Liver (tissue), 9 donors: Measurements from ENCODE around the gene MRPS23. TPM values are rescaled to one million over a fixed set of nuclear protein-coding genes. Genes with fewer than 3 reads are reported as not detected.

Experiments
- DNase-seq: peaks from one replicate; pipeline ENCODE4 v3.0.0-alpha.2; 2017; ENCODE audit warnings: low spot score
- H3K27ac ChIP-seq, 2 donors: one replicate each; pipeline ENCODE4 v1.7.0; 2013; ENCODE audit warnings: inconsistent platforms in 2 of 2, low read length in 2 of 2, control low read depth in 1 of 2, low read depth in 1 of 2, mild to moderate bottlenecking in 1 of 2
- H3K27me3 ChIP-seq, 4 donors: one replicate each; pipeline versions ENCODE4 v1.6.1 to v1.7.0; 2013; ENCODE audit warnings: low read length in 3 of 4, inconsistent platforms in 1 of 4, mild to moderate bottlenecking in 1 of 4, moderate library complexity in 1 of 4; ENCODE audit not compliant: control insufficient read depth in 4 of 4, insufficient read depth in 4 of 4
- H3K36me3 ChIP-seq, 4 donors: one replicate each; pipeline versions ENCODE4 v1.6.1 to v1.7.0; 2013; ENCODE audit warnings: low read length in 3 of 4, mild to moderate bottlenecking in 3 of 4, low read depth in 1 of 4, moderate library complexity in 1 of 4; ENCODE audit not compliant: control insufficient read depth in 4 of 4, insufficient read depth in 3 of 4
- H3K4me1 ChIP-seq, 4 donors: one replicate each; pipeline versions ENCODE4 v1.6.1 to v1.7.0; 2013; ENCODE audit warnings: low read length in 3 of 4, mild to moderate bottlenecking in 3 of 4, moderate library complexity in 1 of 4; ENCODE audit not compliant: control insufficient read depth in 4 of 4, insufficient read depth in 4 of 4
- H3K4me3 ChIP-seq, 3 donors: one replicate each; pipeline versions ENCODE4 v1.6.1 to v1.7.0; 2013; ENCODE audit warnings: low read length in 3 of 3, control low read depth in 1 of 3, low read depth in 1 of 3, mild to moderate bottlenecking in 1 of 3
- H3K9ac ChIP-seq, 2 donors: one replicate each; pipeline ENCODE4 v1.7.0; 2013; ENCODE audit warnings: low read length in 2 of 2, mild to moderate bottlenecking in 2 of 2, moderate library complexity in 2 of 2, control low read depth in 1 of 2, low read depth in 1 of 2
- H3K9me3 ChIP-seq, 4 donors: one replicate each; pipeline versions ENCODE4 v1.6.1 to v1.7.0; 2013; ENCODE audit warnings: low read length in 3 of 4; ENCODE audit not compliant: control insufficient read depth in 4 of 4
- EGR1 ChIP-seq, 2 donors: IDR thresholded peaks; 2 replicates each; pipeline ENCODE4 v1.6.1; 2016 to 2018; ENCODE audit warnings: antibody characterized with exemption in 2 of 2, low read depth in 2 of 2
- FOXA1 ChIP-seq: IDR thresholded peaks from 2 replicates; pipeline ENCODE4 v1.6.1; 2016; ENCODE audit warnings: antibody characterized with exemption
- FOXA2 ChIP-seq: IDR thresholded peaks from 2 replicates; pipeline ENCODE4 v1.6.1; 2016; ENCODE audit warnings: antibody characterized with exemption
- HNF4A ChIP-seq, 2 donors: conservative IDR thresholded peaks; 2 replicates each; pipeline ENCODE4 v1.6.1; 2016; ENCODE audit warnings: antibody characterized with exemption in 2 of 2, mild to moderate bottlenecking in 2 of 2
- HNF4G ChIP-seq: IDR thresholded peaks from 2 replicates; pipeline ENCODE4 v1.6.1; 2016; ENCODE audit warnings: antibody characterized with exemption
- JUND ChIP-seq, 2 donors: IDR thresholded peaks; 2 replicates each; pipeline ENCODE4 v1.6.1; 2016; ENCODE audit warnings: antibody characterized with exemption in 2 of 2
- NR2F2 ChIP-seq: IDR thresholded peaks from 2 replicates; pipeline ENCODE4 v1.6.1; 2016; ENCODE audit warnings: antibody characterized with exemption
- RAD21 ChIP-seq, 2 donors: IDR thresholded peaks; 2 replicates each; pipeline ENCODE4 v1.6.1; 2016; ENCODE audit warnings: antibody characterized with exemption in 2 of 2, mild to moderate bottlenecking in 2 of 2
- REST ChIP-seq: IDR thresholded peaks from 2 replicates; pipeline ENCODE4 v1.6.1; 2016; ENCODE audit warnings: antibody characterized with exemption, mild to moderate bottlenecking
- RXRA ChIP-seq, 2 donors: IDR thresholded peaks; 2 replicates each; pipeline ENCODE4 v1.6.1; 2017 to 2018; ENCODE audit warnings: antibody characterized with exemption in 2 of 2, mild to moderate bottlenecking in 1 of 2
- SP1 ChIP-seq: IDR thresholded peaks from 2 replicates; pipeline ENCODE4 v1.6.1; 2018; ENCODE audit warnings: antibody characterized with exemption, mild to moderate bottlenecking
- TAF1 ChIP-seq: conservative IDR thresholded peaks from 2 replicates; pipeline ENCODE4 v1.6.1; 2016; ENCODE audit warnings: antibody characterized with exemption, mild to moderate bottlenecking
- ZBTB33 ChIP-seq: IDR thresholded peaks from 2 replicates; pipeline ENCODE4 v1.6.1; 2016; ENCODE audit warnings: antibody characterized with exemption
- WGBS: extraction: QIAGEN DNeasy Blood & Tissue Kit; methylation state at CpG from one replicate; pipeline ENCODE4 v1.1.7; 2013; 5-methylcytosine and 5-hydroxymethylcytosine counted together
- polyA plus RNA-seq, 2 donors: library from polyadenylated mRNA; stranded (reverse) in 1 of 2; unstranded in 1 of 2; fragments of 200-250 nt in 1 of 2; fragments of >200 nt in 1 of 2; fragmentation: Nextera tagmentation in 1 of 2; extraction: Ambion mirVana in 1 of 2; gene quantifications; one replicate each; pipeline versions ENCODE4 v1.2.1 to v1.2.3, GENCODE V29; 2013 to 2015
- total RNA-seq, 2 donors: library from RNA; depleted of rRNA; stranded (reverse); fragments of >200 nt; gene quantifications; one replicate each; pipeline ENCODE4 v1.2.3, GENCODE V29; 2014
- TF ChIP-seq, protein P1 (sequence below): IDR thresholded peaks from 2 replicates; pipeline ENCODE4 v1.6.1; 2016; ENCODE audit warnings: antibody characterized with exemption
- TF ChIP-seq, protein P2 (sequence below): fragments of 150-350 bp; IDR thresholded peaks from 2 replicates; pipeline ENCODE4 v1.5.1; 2017; ENCODE audit warnings: improper control_type of control experiment, low read depth, low read length; ENCODE audit not compliant: missing input control
- donor health status: healthy.
- donor health status: healthy.
- donor health status: healthy.
- donor health status: healthy.
- donor health status: healthy.

The MRPS23 gene
- total and polyA plus RNA-seq, 4 donors, result 9.8 to 24.3 (median 16.9) TPM

DNA sequence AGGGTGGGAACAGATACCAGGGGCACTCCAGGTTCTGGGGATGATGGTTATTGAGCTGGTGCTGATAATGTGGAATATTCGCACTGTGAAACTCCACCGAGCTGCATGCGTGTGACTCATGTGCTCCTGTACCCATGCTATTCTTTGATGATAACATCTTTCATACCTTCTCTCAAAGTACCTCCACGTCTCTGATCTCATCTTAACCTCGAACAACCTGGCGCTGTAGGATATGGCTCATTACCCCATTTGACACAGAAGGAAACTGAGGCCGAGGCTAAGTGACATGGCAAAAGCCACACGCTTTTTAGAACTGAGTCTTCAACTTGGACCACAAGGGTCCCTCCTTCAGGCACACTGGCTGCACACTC, 30.2 kb upstream of the MRPS23 start (continued):
- TF ChIP-seq ZBTB33, result no peak
- no peak for TF ChIP-seq RXRA (IDR thresholded peaks at IDR 0.05)
- no peak for TF ChIP-seq FOXA2
- no peak for TF ChIP-seq EGR1 (IDR thresholded peaks at IDR 0.05; ENCODE audit: low read depth in 2 of 2)

DNA sequence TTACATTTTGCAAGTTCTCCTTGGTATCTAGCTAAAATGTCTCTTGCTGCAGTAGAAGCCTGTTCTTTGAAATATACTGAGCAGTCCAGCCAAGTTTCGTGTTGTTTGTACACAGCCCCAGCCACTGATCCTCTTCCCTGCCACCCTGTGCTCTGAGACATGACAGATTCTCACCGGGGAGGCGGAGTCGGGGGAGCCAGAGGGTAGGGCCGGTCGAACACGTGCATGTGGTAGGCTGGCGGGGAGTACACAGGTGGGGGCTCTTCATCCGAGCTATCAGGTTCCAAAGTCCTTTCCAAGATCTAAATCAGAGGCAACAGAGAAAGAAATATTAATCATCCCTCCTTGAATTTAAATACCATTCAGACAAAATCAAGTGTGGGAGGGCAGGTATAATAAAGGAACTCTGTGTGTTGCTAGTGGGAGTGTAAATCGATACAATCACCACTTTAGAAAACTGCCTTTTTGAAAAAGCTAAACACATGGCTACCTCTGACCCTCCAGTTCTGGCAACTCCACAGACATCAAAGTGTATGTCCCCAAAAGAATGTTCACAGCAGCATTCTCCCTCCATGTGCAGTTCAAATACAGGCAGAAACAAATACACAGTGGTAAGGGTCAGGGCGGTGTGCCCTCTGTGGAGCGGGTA, 29.7 kb upstream of the MRPS23 start:
- TF ChIP-seq EGR1 (IDR thresholded peaks at IDR 0.05; ENCODE audit: low read depth in 2 of 2) (no peak), REST (no peak), SP1 (peak; percentile 13), HNF4G (peak; percentile 34)
- H3K27me3 ChIP-seq, result no peaks in the 10 kb centered on the region
- WGBS, result 81% methylated on average over 12 of the region's 12 CpGs
- H3K27ac ChIP-seq, result no peak overlapping the region
- no peaks in the 10 kb centered on the region for H3K9me3 ChIP-seq
- peaks cover 0 to 5% (median 1%) of the 10 kb centered on the region in 4 donors for H3K4me1 ChIP-seq
- H3K9ac ChIP-seq, result no peak overlapping the region
- no peak overlapping the region for H3K4me3 ChIP-seq
- peaks cover 0 to 3% (median 0%) of the 10 kb centered on the region in 4 donors for H3K36me3 ChIP-seq
- no peak for DNase-seq

DNA sequence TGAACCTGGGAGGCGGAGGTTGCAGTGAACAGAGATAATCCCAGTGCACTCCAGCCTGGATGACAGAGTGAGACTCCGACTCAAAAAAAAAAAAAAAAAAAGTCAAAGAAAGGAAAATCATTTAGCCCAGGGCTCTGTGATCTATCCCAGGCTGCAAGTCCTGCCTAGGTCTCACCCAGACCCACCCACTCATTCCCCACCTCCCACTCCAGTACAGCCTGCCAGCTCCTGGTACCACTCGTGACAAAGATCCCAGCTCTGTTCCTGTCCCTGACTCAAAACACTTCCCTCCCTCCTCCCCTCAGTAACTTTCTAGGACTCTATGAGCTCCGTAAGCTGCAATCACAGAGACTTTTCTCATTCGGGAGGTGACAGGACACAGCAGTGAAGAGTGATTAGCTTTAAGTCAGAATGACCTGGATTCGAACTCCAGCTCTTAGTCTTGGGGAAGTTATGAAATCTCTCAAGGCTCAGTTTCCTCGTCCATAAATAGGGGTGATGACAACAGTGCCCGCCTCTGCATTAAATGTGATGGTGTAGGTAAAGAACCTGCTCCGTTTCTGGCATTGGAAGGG, 28.0 kb upstream of the MRPS23 start:
- peaks cover 0 to 3% (median under 1%) of the 10 kb centered on the region in 4 donors for H3K36me3 ChIP-seq
- no peak overlapping the region for H3K27ac ChIP-seq
- WGBS, result 77% methylated on average over 9 of the region's 9 CpGs
- peaks cover 0 to 17% (median 5%) of the 10 kb centered on the region in 4 donors for H3K4me1 ChIP-seq
- no peak overlapping the region for H3K9ac ChIP-seq
- H3K4me3 ChIP-seq, result no peak overlapping the region
- DNase-seq, result no peak
- no peaks in the 10 kb centered on the region for H3K9me3 ChIP-seq
- H3K27me3 ChIP-seq, result no peaks in the 10 kb centered on the region
- no peak for TF ChIP-seq FOXA2
- TF ChIP-seq, protein P1, sequence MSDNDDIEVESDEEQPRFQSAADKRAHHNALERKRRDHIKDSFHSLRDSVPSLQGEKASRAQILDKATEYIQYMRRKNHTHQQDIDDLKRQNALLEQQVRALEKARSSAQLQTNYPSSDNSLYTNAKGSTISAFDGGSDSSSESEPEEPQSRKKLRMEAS, result no peak
- no peak for TF ChIP-seq RXRA (IDR thresholded peaks at IDR 0.05)
- no peak for TF ChIP-seq EGR1 (IDR thresholded peaks at IDR 0.05; ENCODE audit: low read depth in 2 of 2)
- TF ChIP-seq ZBTB33, result no peak
- TF ChIP-seq NR2F2, result no peak
- no peak for TF ChIP-seq REST
- TF ChIP-seq FOXA1, result no peak
- no peak for TF ChIP-seq SP1
- no peak for TF ChIP-seq JUND (IDR thresholded peaks at IDR 0.05)
- TF ChIP-seq, protein P2, sequence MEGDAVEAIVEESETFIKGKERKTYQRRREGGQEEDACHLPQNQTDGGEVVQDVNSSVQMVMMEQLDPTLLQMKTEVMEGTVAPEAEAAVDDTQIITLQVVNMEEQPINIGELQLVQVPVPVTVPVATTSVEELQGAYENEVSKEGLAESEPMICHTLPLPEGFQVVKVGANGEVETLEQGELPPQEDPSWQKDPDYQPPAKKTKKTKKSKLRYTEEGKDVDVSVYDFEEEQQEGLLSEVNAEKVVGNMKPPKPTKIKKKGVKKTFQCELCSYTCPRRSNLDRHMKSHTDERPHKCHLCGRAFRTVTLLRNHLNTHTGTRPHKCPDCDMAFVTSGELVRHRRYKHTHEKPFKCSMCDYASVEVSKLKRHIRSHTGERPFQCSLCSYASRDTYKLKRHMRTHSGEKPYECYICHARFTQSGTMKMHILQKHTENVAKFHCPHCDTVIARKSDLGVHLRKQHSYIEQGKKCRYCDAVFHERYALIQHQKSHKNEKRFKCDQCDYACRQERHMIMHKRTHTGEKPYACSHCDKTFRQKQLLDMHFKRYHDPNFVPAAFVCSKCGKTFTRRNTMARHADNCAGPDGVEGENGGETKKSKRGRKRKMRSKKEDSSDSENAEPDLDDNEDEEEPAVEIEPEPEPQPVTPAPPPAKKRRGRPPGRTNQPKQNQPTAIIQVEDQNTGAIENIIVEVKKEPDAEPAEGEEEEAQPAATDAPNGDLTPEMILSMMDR, result no peak
- TF ChIP-seq HNF4A (conservative IDR thresholded peaks at IDR 0.05), result no peak
- TF ChIP-seq RAD21 (IDR thresholded peaks at IDR 0.05), result no peak
- TF ChIP-seq TAF1, result no peak
